Measurements from ENCODE around the gene CCR3.
A peak's percentile ranks its signal among the peaks of the same experiment; 100 is the strongest.

Gene CCR3

GRCh38 chr3:46266598-46266997, 24.3 kb downstream of the CCR3 start:
- FAIRE-seq (no peak), DNase-seq (ENCODE audit: extremely low spot score, insufficient read length, low read depth) (no peak)

GRCh38 chr3:46269556-46269955, 27.3 kb downstream of the CCR3 start:
- DNase-seq (ENCODE audit: extremely low spot score, insufficient read length, low read depth) (no peak), FAIRE-seq (no peak)

- no peak for FAIRE-seq
- no peak for DNase-seq (ENCODE audit: extremely low spot score, insufficient read length, low read depth)
These were observed 28.2 kb downstream of the CCR3 start for GRCh38 chr3:46270474-46270873.

GRCh38 chr3:46271209-46271745, 29.0 kb downstream of the CCR3 start:
- FAIRE-seq (no peak), DNase-seq (ENCODE audit: extremely low spot score, insufficient read length, low read depth) (no peak)

- FAIRE-seq = no peak
- DNase-seq (ENCODE audit: extremely low spot score, insufficient read length, low read depth) = no peak
These were observed 29.8 kb downstream of the CCR3 start for GRCh38 chr3:46272028-46272451.

GRCh38 chr3:46276497-46277099, 34.3 kb downstream of the CCR3 start:
- no peak for DNase-seq (ENCODE audit: extremely low spot score, insufficient read length, low read depth)
- peak; percentile 87 for FAIRE-seq

GRCh38 chr3:46277476-46277875, 35.2 kb downstream of the CCR3 start:
- FAIRE-seq (peak; percentile 12), DNase-seq (ENCODE audit: extremely low spot score, insufficient read length, low read depth) (no peak)

GRCh38 chr3:46278816-46279672, 36.8 kb downstream of the CCR3 start:
- DNase-seq (ENCODE audit: extremely low spot score, insufficient read length, low read depth) = no peak
- FAIRE-seq = peak; percentile 48

- FAIRE-seq = peak; percentile 21
- no peak for DNase-seq (ENCODE audit: extremely low spot score, insufficient read length, low read depth)
These were observed 38.0 kb downstream of the CCR3 start for GRCh38 chr3:46280105-46280797.

- DNase-seq (ENCODE audit: extremely low spot score, insufficient read length, low read depth) = no peak
- FAIRE-seq = peak; percentile 5
These were observed 39.3 kb downstream of the CCR3 start for GRCh38 chr3:46281551-46281950.

GRCh38 chr3:46282041-46282440, 39.8 kb downstream of the CCR3 start:
- no peak for FAIRE-seq

GRCh38 chr3:46282696-46283095, 40.4 kb downstream of the CCR3 start:
- DNase-seq (ENCODE audit: extremely low spot score, insufficient read length, low read depth) = no peak
- no peak for FAIRE-seq

More at GRCh38 chr3:46282041-46282440, 39.8 kb downstream of the CCR3 start:
- DNase-seq (ENCODE audit: extremely low spot score, insufficient read length, low read depth) = no peak

GRCh38 chr3:46283881-46284450, 41.7 kb downstream of the CCR3 start:
- FAIRE-seq (no peak), DNase-seq (ENCODE audit: extremely low spot score, insufficient read length, low read depth) (no peak)

- peak; percentile 29 for FAIRE-seq
- no peak for DNase-seq (ENCODE audit: extremely low spot score, insufficient read length, low read depth)
These were observed 42.9 kb downstream of the CCR3 start for GRCh38 chr3:46284981-46285683.

- FAIRE-seq (no peak), DNase-seq (ENCODE audit: extremely low spot score, insufficient read length, low read depth) (no peak)
These were observed 43.8 kb downstream of the CCR3 start for GRCh38 chr3:46285931-46286619.

GRCh38 chr3:46286947-46287565, 44.8 kb downstream of the CCR3 start:
- FAIRE-seq = peak; percentile 18
- no peak for DNase-seq (ENCODE audit: extremely low spot score, insufficient read length, low read depth)

GRCh38 chr3:46289551-46289950, 47.3 kb downstream of the CCR3 start:
- FAIRE-seq = no peak
- no peak for DNase-seq (ENCODE audit: extremely low spot score, insufficient read length, low read depth)

GRCh38 chr3:46289966-46290365, 47.7 kb downstream of the CCR3 start:
- FAIRE-seq (no peak), DNase-seq (ENCODE audit: extremely low spot score, insufficient read length, low read depth) (no peak)

- no peak for DNase-seq (ENCODE audit: extremely low spot score, insufficient read length, low read depth)
These were observed 48.8 kb downstream of the CCR3 start for GRCh38 chr3:46291046-46291445.

More at GRCh38 chr3:46291046-46291445, 48.8 kb downstream of the CCR3 start:
- FAIRE-seq = no peak
